Stimulated activated naive CD8-positive, alpha-beta T cell treated with anti-CD3 and anti-CD28 coated beads, Interleukin-15, Interleukin-2, amounts not matched to agents 100 ng/mL and 50 ng/mL, for 24 hours (primary cell): Measurements from ENCODE around the gene SHANK1.

ENCODE experiments used
- H3K27ac Mint-ChIP-seq: one replicate; pipeline ENCODE4 v1.8.0; 2021; ENCODE audit warnings: mild to moderate bottlenecking, mixed read lengths
- H3K27me3 Mint-ChIP-seq: one replicate; pipeline ENCODE4 v1.8.0; 2021; ENCODE audit warnings: mixed read lengths
- H3K36me3 Mint-ChIP-seq: one replicate; pipeline ENCODE4 v1.8.0; 2021; ENCODE audit warnings: low read depth, mixed read lengths
- H3K4me1 Mint-ChIP-seq: one replicate; pipeline ENCODE4 v1.8.0; 2021; ENCODE audit warnings: low read depth, mixed read lengths
- H3K4me3 Mint-ChIP-seq: one replicate; pipeline ENCODE4 v1.8.0; 2021; ENCODE audit warnings: mild to moderate bottlenecking, mixed read lengths
- H3K9me3 Mint-ChIP-seq: one replicate; pipeline ENCODE4 v1.8.0; 2021; ENCODE audit warnings: mixed read lengths

The SHANK1 gene

GRCh38 chr19:50710094-50710493, 9.5 kb downstream of the SHANK1 start:
- Mint-ChIP-seq H3K4me3 (no peak overlapping the region), H3K4me1 (peaks cover 18% of the 10 kb centered on the region), H3K36me3 (no peaks in the 10 kb centered on the region), H3K27me3 (peaks cover 6% of the 10 kb centered on the region), H3K9me3 (no peaks in the 10 kb centered on the region), H3K27ac (no peak overlapping the region)

GRCh38 chr19:50708179-50708879, 11.3 kb downstream of the SHANK1 start:
- Mint-ChIP-seq H3K27ac (no peak overlapping the region), H3K9me3 (no peaks in the 10 kb centered on the region), H3K27me3 (peaks cover 17% of the 10 kb centered on the region), H3K36me3 (no peaks in the 10 kb centered on the region), H3K4me1 (peaks cover 10% of the 10 kb centered on the region), H3K4me3 (no peak overlapping the region)

- no peaks in the 10 kb centered on the region for H3K36me3 Mint-ChIP-seq
- H3K27me3 Mint-ChIP-seq = peaks cover 17% of the 10 kb centered on the region
- H3K9me3 Mint-ChIP-seq = no peaks in the 10 kb centered on the region
- no peaks in the 10 kb centered on the region for H3K4me1 Mint-ChIP-seq
- no peak overlapping the region for H3K27ac Mint-ChIP-seq
- no peak overlapping the region for H3K4me3 Mint-ChIP-seq
These were observed 13.2 kb downstream of the SHANK1 start for GRCh38 chr19:50706387-50706786.

GRCh38 chr19:50705422-50706019, 14.1 kb downstream of the SHANK1 start:
- H3K9me3 Mint-ChIP-seq = no peaks in the 10 kb centered on the region
- no peak overlapping the region for H3K4me3 Mint-ChIP-seq
- H3K4me1 Mint-ChIP-seq = no peaks in the 10 kb centered on the region
- peaks cover 18% of the 10 kb centered on the region for H3K27me3 Mint-ChIP-seq
- H3K36me3 Mint-ChIP-seq = no peaks in the 10 kb centered on the region
- no peak overlapping the region for H3K27ac Mint-ChIP-seq

- Mint-ChIP-seq H3K4me1 (no peaks in the 10 kb centered on the region), H3K27me3 (peaks cover 25% of the 10 kb centered on the region), H3K4me3 (no peak overlapping the region), H3K27ac (no peak overlapping the region), H3K36me3 (no peaks in the 10 kb centered on the region), H3K9me3 (no peaks in the 10 kb centered on the region)
These were observed 15.4 kb downstream of the SHANK1 start for GRCh38 chr19:50703915-50704796.

- H3K27me3 Mint-ChIP-seq = peaks cover 26% of the 10 kb centered on the region
- no peaks in the 10 kb centered on the region for H3K4me1 Mint-ChIP-seq
- no peaks in the 10 kb centered on the region for H3K36me3 Mint-ChIP-seq
- no peak overlapping the region for H3K4me3 Mint-ChIP-seq
- H3K9me3 Mint-ChIP-seq = no peaks in the 10 kb centered on the region
- no peak overlapping the region for H3K27ac Mint-ChIP-seq
These were observed 16.5 kb downstream of the SHANK1 start for GRCh38 chr19:50702871-50703829.

GRCh38 chr19:50702158-50702870, 17.3 kb downstream of the SHANK1 start:
- H3K27me3 Mint-ChIP-seq = peaks cover 26% of the 10 kb centered on the region
- H3K4me3 Mint-ChIP-seq = no peak overlapping the region
- H3K27ac Mint-ChIP-seq = no peak overlapping the region
- H3K36me3 Mint-ChIP-seq = no peaks in the 10 kb centered on the region
- no peaks in the 10 kb centered on the region for H3K4me1 Mint-ChIP-seq
- H3K9me3 Mint-ChIP-seq = no peaks in the 10 kb centered on the region

- no peaks in the 10 kb centered on the region for H3K36me3 Mint-ChIP-seq
- no peaks in the 10 kb centered on the region for H3K4me1 Mint-ChIP-seq
- H3K4me3 Mint-ChIP-seq = no peak overlapping the region
- no peaks in the 10 kb centered on the region for H3K9me3 Mint-ChIP-seq
- no peak overlapping the region for H3K27ac Mint-ChIP-seq
- H3K27me3 Mint-ChIP-seq = peaks cover 29% of the 10 kb centered on the region
These were observed 18.1 kb downstream of the SHANK1 start for GRCh38 chr19:50701367-50701985.

GRCh38 chr19:50697414-50698124, 22.0 kb downstream of the SHANK1 start:
- Mint-ChIP-seq H3K4me1 (no peaks in the 10 kb centered on the region), H3K9me3 (no peaks in the 10 kb centered on the region), H3K27me3 (peaks cover 35% of the 10 kb centered on the region), H3K27ac (no peak overlapping the region), H3K4me3 (no peak overlapping the region), H3K36me3 (no peaks in the 10 kb centered on the region)

GRCh38 chr19:50696094-50696483, 23.5 kb downstream of the SHANK1 start:
- H3K4me3 Mint-ChIP-seq = no peak overlapping the region
- H3K9me3 Mint-ChIP-seq = no peaks in the 10 kb centered on the region
- no peaks in the 10 kb centered on the region for H3K4me1 Mint-ChIP-seq
- no peak overlapping the region for H3K27ac Mint-ChIP-seq
- no peaks in the 10 kb centered on the region for H3K36me3 Mint-ChIP-seq
- H3K27me3 Mint-ChIP-seq = peaks cover 50% of the 10 kb centered on the region

GRCh38 chr19:50695251-50696093, 24.1 kb downstream of the SHANK1 start:
- no peaks in the 10 kb centered on the region for H3K36me3 Mint-ChIP-seq
- no peaks in the 10 kb centered on the region for H3K4me1 Mint-ChIP-seq
- H3K27ac Mint-ChIP-seq = no peak overlapping the region
- peaks cover 52% of the 10 kb centered on the region for H3K27me3 Mint-ChIP-seq
- H3K9me3 Mint-ChIP-seq = no peaks in the 10 kb centered on the region
- no peak overlapping the region for H3K4me3 Mint-ChIP-seq

- Mint-ChIP-seq H3K27me3 (peaks cover 53% of the 10 kb centered on the region), H3K4me3 (no peak overlapping the region), H3K9me3 (no peaks in the 10 kb centered on the region), H3K4me1 (no peaks in the 10 kb centered on the region), H3K27ac (no peak overlapping the region), H3K36me3 (no peaks in the 10 kb centered on the region)
These were observed 24.8 kb downstream of the SHANK1 start for GRCh38 chr19:50694815-50695145.
